GM10248 (cell line): Measurements from ENCODE around the gene BCKDK.
"Not testable (repeated sequence)": the region's sequence is repeated elsewhere in the genome, so short reads cannot be mapped to it uniquely, and the experiment has no call there.

ENCODE experiments used
- CTCF ChIA-PET: fragments of 300-600 bp; sonication (Branson Sonifier 250); formaldehyde crosslinking; extraction: SDS; loops from one replicate; lab custom pipeline; 2021; ENCODE audit warnings: antibody characterized with exemption; lab: Yijun Ruan, JAX
- POLR2A ChIA-PET: fragments of 350-650 bp; sonication (Branson Sonifier 250); formaldehyde crosslinking; extraction: SDS; loops from one replicate; lab custom pipeline; 2020; ENCODE audit warnings: antibody characterized with exemption; lab: Yijun Ruan, JAX
- DNase-seq: peaks from one replicate; pipeline ENCODE4 v3.0.0; 2012; ENCODE audit errors: extremely low spot score
- CTCF ChIP-seq: IDR thresholded peaks from 2 replicates; pipeline ENCODE4 v1.5.1; 2012; ENCODE audit warnings: mild to moderate bottlenecking, low read depth; ENCODE audit errors: extremely low read depth, missing control alignments, control extremely low read depth

BCKDK gene

GRCh38 chr16:31142109-31143010 is 34.2 kb downstream of the BCKDK start:
- TF ChIP-seq CTCF = peak; percentile 97
- DNase-seq = peak; percentile 100
- ChIA-PET POLR2A (interaction anchor here (0.6 to 1.8 kb wide), 6 partner anchors 11 to 69 kb away, joined by 3 to 29 read pairs (median 3); partner anchors contain the start of genes FUS and KAT8), CTCF (interaction anchor here (0.6 to 4.9 kb wide), 48 partner anchors 9 to 317 kb away, joined by 3 to 68 read pairs (median 5); partner anchors contain the start of genes ARMC5, FUS, ITGAM and KAT8)

- ChIA-PET POLR2A (interaction anchor here (1.3 to 1.8 kb wide), 3 partner anchors 25 to 41 kb away, joined by 3 to 29 read pairs (median 10); partner anchors contain the start of genes FUS and KAT8), CTCF (interaction anchor here (0.6 to 4.9 kb wide), 41 partner anchors 8 to 317 kb away, joined by 3 to 68 read pairs (median 6); partner anchors contain the start of genes ARMC5, FUS, KAT8 and PYDC1)
- DNase-seq = no peak
- no peak for TF ChIP-seq CTCF
Observed at GRCh38 chr16:31143011-31143693, 35.0 kb downstream of the BCKDK start.

GRCh38 chr16:31143694-31144148 is 35.5 kb downstream of the BCKDK start:
- DNase-seq = no peak
- CTCF ChIA-PET = interaction anchor here (1.1 to 4.9 kb wide), 9 partner anchors 8 to 204 kb away, joined by 3 to 68 read pairs (median 9); partner anchors contain the start of genes ZNF646 and ZNF668
- no peak for TF ChIP-seq CTCF
- POLR2A ChIA-PET = no interaction called here

GRCh38 chr16:31144418-31144817 is 36.2 kb downstream of the BCKDK start:
- DNase-seq, POLR2A ChIA-PET: not testable (repeated sequence)
- CTCF ChIA-PET = interaction anchor here (1.1 to 2.9 kb wide), 4 partner anchors 13 to 169 kb away, joined by 3 to 21 read pairs (median 4); no protein-coding TSS in a partner anchor

GRCh38 chr16:31145398-31145990 is 37.3 kb downstream of the BCKDK start:
- TF ChIP-seq CTCF = no peak
- ChIA-PET POLR2A (no interaction called here), CTCF (interaction anchor here (1.0 to 1.8 kb wide), 4 partner anchors 11 to 21 kb away, joined by 3 to 5 read pairs (median 4); no protein-coding TSS in a partner anchor)
- DNase-seq = no peak

- no peak for TF ChIP-seq CTCF
- CTCF ChIA-PET = no interaction called here
- POLR2A ChIA-PET = no interaction called here
- DNase-seq = no peak
Observed at GRCh38 chr16:31147574-31147973, 39.4 kb downstream of the BCKDK start.
